B cell (primary cell): ENCODE measurements around the gene SLC22A17.

ENCODE experiments used
- EZH2 ChIP-seq: IDR thresholded peaks from 2 replicates; pipeline ENCODE4 v1.6.1; 2012; ENCODE audit warnings: borderline replicate concordance, low read depth, mild to moderate bottlenecking, moderate library complexity, low read length; ENCODE audit not compliant: insufficient read depth, poor library complexity, severe bottlenecking
- TF ChIP-seq, protein P1 (sequence below): fragments of 200-600 bp; IDR thresholded peaks from one replicate; pipeline ENCODE4 v1.8.0; 2022; ENCODE audit warnings: antibody characterized with exemption, mild to moderate bottlenecking

DNA sequence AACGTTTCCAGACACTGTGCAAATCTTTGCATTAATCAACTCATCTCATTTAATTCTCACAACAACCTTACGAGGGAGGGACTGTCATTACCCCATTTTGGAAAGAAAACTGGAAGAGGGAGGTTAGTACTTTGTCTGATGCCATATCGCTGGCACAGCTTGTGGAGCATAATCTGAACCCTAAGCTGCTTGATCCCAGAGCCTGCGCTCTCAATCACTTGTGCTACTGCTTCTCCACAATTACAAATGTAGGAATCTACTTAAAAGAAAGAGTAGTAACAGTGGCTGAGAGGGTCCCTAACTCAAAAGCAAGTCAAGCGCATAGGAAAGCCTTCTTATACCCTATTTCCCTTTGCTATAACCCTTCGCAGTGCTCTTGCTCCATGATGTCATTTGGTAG, 9.1 kb upstream of the SLC22A17 start:
- TF ChIP-seq, protein P1, sequence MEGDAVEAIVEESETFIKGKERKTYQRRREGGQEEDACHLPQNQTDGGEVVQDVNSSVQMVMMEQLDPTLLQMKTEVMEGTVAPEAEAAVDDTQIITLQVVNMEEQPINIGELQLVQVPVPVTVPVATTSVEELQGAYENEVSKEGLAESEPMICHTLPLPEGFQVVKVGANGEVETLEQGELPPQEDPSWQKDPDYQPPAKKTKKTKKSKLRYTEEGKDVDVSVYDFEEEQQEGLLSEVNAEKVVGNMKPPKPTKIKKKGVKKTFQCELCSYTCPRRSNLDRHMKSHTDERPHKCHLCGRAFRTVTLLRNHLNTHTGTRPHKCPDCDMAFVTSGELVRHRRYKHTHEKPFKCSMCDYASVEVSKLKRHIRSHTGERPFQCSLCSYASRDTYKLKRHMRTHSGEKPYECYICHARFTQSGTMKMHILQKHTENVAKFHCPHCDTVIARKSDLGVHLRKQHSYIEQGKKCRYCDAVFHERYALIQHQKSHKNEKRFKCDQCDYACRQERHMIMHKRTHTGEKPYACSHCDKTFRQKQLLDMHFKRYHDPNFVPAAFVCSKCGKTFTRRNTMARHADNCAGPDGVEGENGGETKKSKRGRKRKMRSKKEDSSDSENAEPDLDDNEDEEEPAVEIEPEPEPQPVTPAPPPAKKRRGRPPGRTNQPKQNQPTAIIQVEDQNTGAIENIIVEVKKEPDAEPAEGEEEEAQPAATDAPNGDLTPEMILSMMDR = no peak
- no peak for TF ChIP-seq EZH2
